Measurements from ENCODE around the gene VDAC1. TPM values are rescaled to one million over a fixed set of nuclear protein-coding genes. Genes with fewer than 3 reads are reported as not detected.

Gene VDAC1
- total and polyA plus RNA-seq, 10 of the 15 experiments (the other 5 are each of a cell fraction or from before 2014, with no cell fraction given) = 245 to 488 (median 349) TPM

DNA sequence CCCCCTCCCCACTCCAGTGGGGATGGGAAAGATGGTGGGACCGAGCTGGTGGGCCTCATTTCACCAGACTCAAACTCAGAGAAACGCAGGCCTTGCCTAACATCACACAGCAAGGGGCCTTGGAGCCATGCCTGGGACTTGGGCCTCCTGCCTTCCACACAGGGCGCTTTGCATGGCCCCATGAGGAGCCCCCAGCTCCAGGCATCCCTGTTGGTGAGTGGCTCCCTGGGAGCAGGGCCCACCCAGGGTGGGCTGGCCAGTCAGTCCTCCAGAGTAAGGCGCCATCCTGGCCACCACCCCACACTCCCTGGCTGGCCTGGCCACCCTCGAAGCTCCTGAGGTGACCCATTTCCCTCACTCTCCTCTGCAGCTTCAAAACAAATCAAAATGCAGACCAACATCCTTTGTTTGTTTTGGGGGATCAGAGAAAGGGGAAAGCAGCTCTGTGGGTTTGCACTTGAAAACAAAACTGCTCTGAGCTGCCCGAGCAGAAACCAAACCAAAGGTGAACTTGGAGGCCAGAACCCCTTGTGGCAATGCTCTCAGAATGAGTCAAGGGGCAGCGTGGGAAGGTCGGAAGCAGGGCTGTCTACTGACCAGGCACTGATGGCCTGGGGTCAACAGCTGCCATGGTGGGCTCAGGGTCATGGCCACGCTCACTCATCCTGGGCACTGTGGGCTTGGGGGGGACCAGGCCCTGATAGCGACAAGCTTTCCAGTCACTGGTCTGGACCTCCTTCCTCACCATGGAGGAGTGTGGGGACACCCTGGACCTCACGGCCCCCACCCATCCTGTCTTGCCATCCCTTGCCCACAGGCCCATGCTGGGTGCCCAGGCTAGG, 37.0 kb upstream of the VDAC1 start (continued):
- TF ChIP-seq SMC3 (IDR thresholded peaks at IDR 0.05; ENCODE audit: borderline replicate concordance, low read length) (peak; percentile 21; the same call in 1 of the 2 replicates), WRNIP1 (IDR thresholded peaks at IDR 0.05; ENCODE audit: borderline replicate concordance, low read depth, low read length) (no peak), SMAD1 (IDR thresholded peaks at IDR 0.05; ENCODE audit: low read depth, partially characterized antibody) (no peak), RAD21 (IDR thresholded peaks at IDR 0.05; ENCODE audit: insufficient read depth, low read depth, low read length) (0 out of 2 replicates have a peak, but pooled peaks have one; percentile 6), RUNX3 (IDR thresholded peaks at IDR 0.05; ENCODE audit: low read length) (peak; percentile 97), EGR1 (IDR thresholded peaks at IDR 0.05; ENCODE audit: borderline replicate concordance in 1 of 2, low read depth in 2 of 2, low read length in 2 of 2) (0 out of 3 replicates have a peak, but pooled peaks of 1 of the 2 experiments have one; percentile 51), GATAD2B (conservative IDR thresholded peaks at IDR 0.05; ENCODE audit: low read depth) (peak; percentile 95), TCF12 (IDR thresholded peaks at IDR 0.05; ENCODE audit: low read depth, low read length) (peak; percentile 84), YY1 (IDR thresholded peaks at IDR 0.05; ENCODE audit: low read depth, low read length) (0 out of 2 replicates have a peak, but pooled peaks have one; percentile 53), JUND (IDR thresholded peaks at IDR 0.05; ENCODE audit: low read depth, low read length) (peak; percentile 83; the same call in 1 of the 2 replicates), DPF2 (IDR thresholded peaks at IDR 0.05) (peak; percentile 97), MEF2B (IDR thresholded peaks at IDR 0.05; ENCODE audit: partially characterized antibody, poor library complexity, severe bottlenecking) (peak; percentile 66), ZNF207 (IDR thresholded peaks at IDR 0.05; ENCODE audit: borderline replicate concordance) (no peak), STAT1 (conservative IDR thresholded peaks at IDR 0.05) (no peak), ZNF24 (IDR thresholded peaks at IDR 0.05) (0 out of 2 replicates have a peak, but pooled peaks have one; percentile 19), POLR2AphosphoS5 (IDR thresholded peaks at IDR 0.05; ENCODE audit: low read length) (no peak), MEF2A (IDR thresholded peaks at IDR 0.05; ENCODE audit: insufficient read depth, low read depth, low read length) (peak; percentile 78), ZNF274 (IDR thresholded peaks at IDR 0.05; ENCODE audit: insufficient read depth, insufficient read length) (no peak), FOXK2 (IDR thresholded peaks at IDR 0.05) (no peak), CHD2 (IDR thresholded peaks at IDR 0.05; ENCODE audit: borderline replicate concordance, low read depth, low read length) (peak; percentile 47; the same call in 1 of the 2 replicates), ETV6 (conservative IDR thresholded peaks at IDR 0.05 in 1 of 2, IDR thresholded peaks at IDR 0.05 in 1 of 2; ENCODE audit: borderline replicate concordance in 1 of 2, low read depth in 1 of 2) (peak in 1 of 2 experiments; percentile 70; a peak in 1 of 4 replicates)
- TF ChIP-seq, protein P1, sequence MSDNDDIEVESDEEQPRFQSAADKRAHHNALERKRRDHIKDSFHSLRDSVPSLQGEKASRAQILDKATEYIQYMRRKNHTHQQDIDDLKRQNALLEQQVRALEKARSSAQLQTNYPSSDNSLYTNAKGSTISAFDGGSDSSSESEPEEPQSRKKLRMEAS (IDR thresholded peaks at IDR 0.05; ENCODE audit: low read depth, low read length) = no peak
- TF ChIP-seq, protein P2, sequence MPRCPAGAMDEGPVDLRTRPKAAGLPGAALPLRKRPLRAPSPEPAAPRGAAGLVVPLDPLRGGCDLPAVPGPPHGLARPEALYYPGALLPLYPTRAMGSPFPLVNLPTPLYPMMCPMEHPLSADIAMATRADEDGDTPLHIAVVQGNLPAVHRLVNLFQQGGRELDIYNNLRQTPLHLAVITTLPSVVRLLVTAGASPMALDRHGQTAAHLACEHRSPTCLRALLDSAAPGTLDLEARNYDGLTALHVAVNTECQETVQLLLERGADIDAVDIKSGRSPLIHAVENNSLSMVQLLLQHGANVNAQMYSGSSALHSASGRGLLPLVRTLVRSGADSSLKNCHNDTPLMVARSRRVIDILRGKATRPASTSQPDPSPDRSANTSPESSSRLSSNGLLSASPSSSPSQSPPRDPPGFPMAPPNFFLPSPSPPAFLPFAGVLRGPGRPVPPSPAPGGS (IDR thresholded peaks at IDR 0.05; ENCODE audit: borderline replicate concordance, insufficient read depth, low read depth, low read length, poor library complexity, severe bottlenecking) = peak; percentile 87
- TF ChIP-seq, protein P3, sequence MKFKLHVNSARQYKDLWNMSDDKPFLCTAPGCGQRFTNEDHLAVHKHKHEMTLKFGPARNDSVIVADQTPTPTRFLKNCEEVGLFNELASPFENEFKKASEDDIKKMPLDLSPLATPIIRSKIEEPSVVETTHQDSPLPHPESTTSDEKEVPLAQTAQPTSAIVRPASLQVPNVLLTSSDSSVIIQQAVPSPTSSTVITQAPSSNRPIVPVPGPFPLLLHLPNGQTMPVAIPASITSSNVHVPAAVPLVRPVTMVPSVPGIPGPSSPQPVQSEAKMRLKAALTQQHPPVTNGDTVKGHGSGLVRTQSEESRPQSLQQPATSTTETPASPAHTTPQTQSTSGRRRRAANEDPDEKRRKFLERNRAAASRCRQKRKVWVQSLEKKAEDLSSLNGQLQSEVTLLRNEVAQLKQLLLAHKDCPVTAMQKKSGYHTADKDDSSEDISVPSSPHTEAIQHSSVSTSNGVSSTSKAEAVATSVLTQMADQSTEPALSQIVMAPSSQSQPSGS (IDR thresholded peaks at IDR 0.05; ENCODE audit: low read length) = peak; percentile 89
- TF ChIP-seq, protein P4, sequence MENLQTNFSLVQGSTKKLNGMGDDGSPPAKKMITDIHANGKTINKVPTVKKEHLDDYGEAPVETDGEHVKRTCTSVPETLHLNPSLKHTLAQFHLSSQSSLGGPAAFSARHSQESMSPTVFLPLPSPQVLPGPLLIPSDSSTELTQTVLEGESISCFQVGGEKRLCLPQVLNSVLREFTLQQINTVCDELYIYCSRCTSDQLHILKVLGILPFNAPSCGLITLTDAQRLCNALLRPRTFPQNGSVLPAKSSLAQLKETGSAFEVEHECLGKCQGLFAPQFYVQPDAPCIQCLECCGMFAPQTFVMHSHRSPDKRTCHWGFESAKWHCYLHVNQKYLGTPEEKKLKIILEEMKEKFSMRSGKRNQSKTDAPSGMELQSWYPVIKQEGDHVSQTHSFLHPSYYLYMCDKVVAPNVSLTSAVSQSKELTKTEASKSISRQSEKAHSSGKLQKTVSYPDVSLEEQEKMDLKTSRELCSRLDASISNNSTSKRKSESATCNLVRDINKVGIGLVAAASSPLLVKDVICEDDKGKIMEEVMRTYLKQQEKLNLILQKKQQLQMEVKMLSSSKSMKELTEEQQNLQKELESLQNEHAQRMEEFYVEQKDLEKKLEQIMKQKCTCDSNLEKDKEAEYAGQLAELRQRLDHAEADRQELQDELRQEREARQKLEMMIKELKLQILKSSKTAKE (IDR thresholded peaks at IDR 0.05; ENCODE audit: low read depth, poor library complexity, severe bottlenecking) = peak; percentile 90
